ENCODE data around the gene GTF2A2.

Gene GTF2A2

DNA sequence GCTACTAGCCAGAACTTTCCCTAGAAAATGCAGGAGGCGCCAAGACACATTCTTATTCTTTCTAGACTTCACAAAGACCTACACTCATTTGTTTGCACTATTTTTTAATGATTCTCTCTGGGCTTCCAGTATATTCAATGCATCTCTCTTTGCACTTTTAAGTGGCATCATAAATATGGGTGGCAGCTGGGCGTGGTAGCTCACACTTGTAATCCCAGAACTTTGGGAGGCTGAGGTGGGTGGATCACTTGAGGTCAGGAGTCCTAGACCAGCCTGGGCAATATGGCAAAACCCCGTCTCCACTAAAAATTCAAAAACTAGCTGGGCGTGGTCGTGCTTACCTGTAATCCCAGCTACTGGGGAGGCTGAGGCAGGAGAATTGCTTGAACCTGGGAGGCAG is 51.3 kb downstream of the GTF2A2 start:
- no peak for DNase-seq (ENCODE audit: low read depth)

DNA sequence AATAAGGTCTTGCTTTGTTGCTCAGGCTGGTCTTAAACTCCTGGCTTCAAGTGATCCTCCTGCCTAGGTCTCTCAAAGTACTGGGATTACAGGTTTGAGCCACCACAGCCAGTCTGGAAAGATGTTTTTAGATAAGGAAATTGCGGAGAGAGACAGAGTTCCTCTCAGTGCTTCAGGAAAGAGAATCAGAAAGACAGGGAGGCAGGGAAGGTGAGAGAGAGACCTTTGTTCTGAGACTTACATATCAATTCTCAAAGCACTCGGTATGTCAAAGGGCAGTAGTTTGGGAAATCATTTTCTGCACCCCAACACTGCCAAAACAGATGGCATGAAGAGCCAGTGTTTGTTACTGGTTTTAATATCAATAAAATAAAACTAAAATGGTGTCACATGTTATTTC is 58.9 kb downstream of the GTF2A2 start:
- DNase-seq (ENCODE audit: low read depth): no peak

DNA sequence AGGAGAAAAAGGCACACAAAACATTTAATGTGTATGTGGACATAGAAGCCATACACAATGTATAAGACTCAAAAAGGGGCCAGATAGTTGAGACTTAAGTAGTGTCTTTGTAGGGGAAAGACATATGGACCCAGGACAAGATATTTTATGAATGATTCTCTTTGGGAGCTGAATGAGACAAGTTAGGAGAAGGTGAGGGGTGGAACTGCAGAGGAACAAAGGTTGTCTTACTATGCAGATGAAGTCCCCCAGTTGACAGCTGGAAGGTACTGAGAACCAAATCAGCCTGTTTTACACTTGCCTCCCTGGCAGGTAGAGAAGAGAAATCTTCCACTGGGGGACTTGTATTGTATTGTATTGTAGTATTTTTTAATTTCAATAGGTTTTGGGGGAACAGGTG is 60.7 kb downstream of the GTF2A2 start:
- DNase-seq (ENCODE audit: low read depth): no peak

DNA sequence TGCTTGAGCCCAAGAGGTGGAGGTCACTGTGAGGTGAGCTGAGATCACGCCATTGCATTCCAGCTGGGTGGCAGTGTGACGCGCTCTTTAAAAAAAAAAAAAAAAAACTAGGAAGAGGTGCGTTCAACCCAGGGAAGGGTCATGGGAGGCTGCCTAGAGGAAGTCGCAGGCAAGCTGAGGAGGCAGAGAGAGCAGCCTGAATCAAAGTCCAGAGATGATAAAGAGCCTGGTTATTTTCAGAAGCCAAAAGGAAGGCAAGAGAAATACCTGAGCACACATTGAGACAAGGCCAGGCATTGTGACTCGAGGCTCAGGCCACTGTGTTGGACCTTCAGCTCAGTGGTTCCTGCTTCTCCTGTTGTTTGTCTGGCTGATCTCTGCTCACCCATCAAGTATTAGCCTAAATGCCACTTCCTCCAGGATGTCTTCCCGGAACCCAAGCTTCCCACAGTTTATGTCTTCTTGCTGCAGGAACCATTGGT is 61.8 kb downstream of the GTF2A2 start:
- DNase-seq (ENCODE audit: low read depth): no peak

DNA sequence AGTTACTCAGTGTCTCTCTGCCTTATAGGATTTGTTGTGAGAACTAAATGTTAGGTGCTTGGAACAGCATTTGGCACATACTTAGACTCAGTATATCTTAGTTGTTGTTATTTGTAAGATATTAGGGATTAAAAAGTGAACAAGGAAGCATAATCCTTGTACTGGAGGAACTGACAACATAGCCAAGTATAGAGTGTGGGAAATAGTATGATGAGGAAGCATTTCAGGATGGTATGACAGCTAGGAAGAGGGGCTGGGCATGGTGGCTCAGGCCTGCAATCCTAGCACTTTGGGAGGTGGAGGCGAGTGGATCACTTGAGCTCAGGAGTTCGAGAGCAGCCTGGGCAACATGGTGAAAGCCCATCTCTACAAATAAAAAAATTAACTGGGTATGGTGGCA is 62.3 kb downstream of the GTF2A2 start:
- DNase-seq (ENCODE audit: low read depth): no peak

DNA sequence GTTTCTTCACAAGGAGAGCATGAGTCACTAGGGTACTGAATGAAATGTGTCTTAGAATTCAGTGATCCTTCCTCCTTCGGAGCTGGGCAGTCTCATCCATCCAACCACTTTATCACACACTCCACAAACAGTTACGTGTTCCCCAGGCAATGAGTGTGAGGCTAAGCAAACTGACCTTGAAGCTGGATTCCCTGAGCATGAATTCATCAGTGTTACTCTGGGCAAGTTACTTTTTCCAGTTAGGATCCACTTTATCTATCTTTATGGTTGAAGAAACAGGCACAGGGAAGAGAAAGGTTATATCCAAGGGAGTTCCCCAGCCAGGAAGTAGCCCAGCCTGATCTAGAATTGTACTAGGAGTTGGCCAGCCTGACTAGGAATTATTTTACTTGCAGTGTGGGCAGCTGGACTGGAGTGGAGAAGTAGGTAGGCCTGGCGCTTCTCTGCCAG is 62.8 kb downstream of the GTF2A2 start:
- DNase-seq (ENCODE audit: low read depth): no peak

DNA sequence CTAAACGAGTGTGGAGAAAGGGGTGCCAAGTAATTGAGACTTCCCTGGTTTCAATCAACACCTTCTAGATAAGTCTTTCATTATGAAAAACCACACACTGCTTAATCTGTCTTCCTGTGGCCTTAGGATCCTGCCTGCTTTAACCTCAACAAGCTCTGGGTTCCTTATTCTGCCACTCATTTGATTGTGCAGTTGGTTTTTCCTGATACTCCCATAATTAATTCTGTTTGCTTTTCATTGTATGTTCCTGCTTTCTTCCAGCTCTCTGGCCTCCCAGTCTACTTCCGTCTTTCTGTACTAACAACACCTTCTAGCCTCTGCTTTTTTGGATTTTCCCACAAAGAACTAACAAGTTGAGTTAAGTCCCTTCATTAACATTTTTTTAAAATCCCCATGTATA is 66.0 kb downstream of the GTF2A2 start:
- DNase-seq (ENCODE audit: low read depth): no peak

DNA sequence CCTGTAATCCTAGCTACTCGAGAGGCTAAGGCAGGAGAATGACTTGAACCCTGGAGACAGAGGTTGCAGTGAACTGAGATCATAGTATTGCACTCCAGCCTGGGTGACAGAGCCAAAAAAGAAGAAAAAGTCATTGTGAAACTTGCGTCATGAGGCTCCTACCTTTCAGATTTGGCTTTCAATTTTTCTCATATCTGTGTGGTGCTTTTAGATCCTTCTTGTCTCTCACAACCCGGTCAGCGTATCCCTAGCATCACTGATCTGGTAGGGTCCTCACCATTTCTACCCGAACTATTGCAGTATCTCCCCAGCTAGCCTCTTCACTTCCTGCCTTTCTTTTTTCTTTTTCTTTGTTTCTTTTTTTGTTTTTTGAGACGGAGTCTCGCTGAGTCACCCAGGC is 67.3 kb downstream of the GTF2A2 start:
- DNase-seq (ENCODE audit: low read depth): peak; percentile 0
